ENCODE results near the gene PGLYRP2.

The PGLYRP2 gene

GRCh38 chr19:15453906-15454860 lies 25.1 kb downstream of the PGLYRP2 start:
- no peak for DNase-seq

GRCh38 chr19:15453091-15453578 lies 26.2 kb downstream of the PGLYRP2 start:
- DNase-seq = no peak

GRCh38 chr19:15452111-15453047 lies 26.9 kb downstream of the PGLYRP2 start:
- DNase-seq = no peak

- DNase-seq = no peak
Measured at GRCh38 chr19:15450528-15450890, 28.8 kb downstream of the PGLYRP2 start.

GRCh38 chr19:15449620-15450527 lies 29.4 kb downstream of the PGLYRP2 start, which contains the start of gene WIZ:
TSS of gene WIZ (minus strand) at chr19:15449956. CDS start at chr19:15448307, 1,649 bp downstream.
- DNase-seq = peak; percentile 88

GRCh38 chr19:15448778-15449619 lies 30.3 kb downstream of the PGLYRP2 start:
- DNase-seq = no peak

GRCh38 chr19:15448044-15448777 lies 31.1 kb downstream of the PGLYRP2 start:
- DNase-seq = no peak

- no peak for DNase-seq
Measured at GRCh38 chr19:15447057-15447456, 32.2 kb downstream of the PGLYRP2 start.

GRCh38 chr19:15445807-15446376 lies 33.4 kb downstream of the PGLYRP2 start:
- no peak for DNase-seq

GRCh38 chr19:15445227-15445605 lies 34.1 kb downstream of the PGLYRP2 start:
- no peak for DNase-seq

GRCh38 chr19:15444505-15445226 lies 34.6 kb downstream of the PGLYRP2 start:
- no peak for DNase-seq

- no peak for DNase-seq
Measured at GRCh38 chr19:15443838-15444237, 35.5 kb downstream of the PGLYRP2 start.

- no peak for DNase-seq
Measured at GRCh38 chr19:15443325-15443724, 36.0 kb downstream of the PGLYRP2 start.

GRCh38 chr19:15442142-15442920 lies 37.0 kb downstream of the PGLYRP2 start:
- DNase-seq = no peak

- DNase-seq = no peak
Measured at GRCh38 chr19:15441317-15441716, 38.0 kb downstream of the PGLYRP2 start.

- DNase-seq = no peak
Measured at GRCh38 chr19:15439821-15440641, 39.3 kb downstream of the PGLYRP2 start.

- DNase-seq = no peak
Measured at GRCh38 chr19:15439078-15439799, 40.1 kb downstream of the PGLYRP2 start.

All from CD4-positive, alpha-beta T cell treated with Interleukin-12 subunit alpha and Interleukin-12 subunit beta, for 1 hour (primary cell).